H9 (cell line): ENCODE data around the gene SREBF2. TPM values are rescaled to one million over a fixed set of nuclear protein-coding genes. Genes with fewer than 3 reads are reported as not detected.

Experiments used
- DNase-seq: peaks from one replicate; pipeline ENCODE4 v3.0.0-alpha.2; 2017
- H2AFZ ChIP-seq: one replicate; pipeline ENCODE4 v1.6.1; 2013; ENCODE audit warnings: mild to moderate bottlenecking, low read length, control low read depth, moderate library complexity
- H2AK5ac ChIP-seq: 2 replicates; pipeline ENCODE4 v1.6.1; 2013; ENCODE audit warnings: low read length, control low read depth, mixed read lengths; ENCODE audit not compliant: insufficient read length
- H2BK120ac ChIP-seq: one replicate; pipeline ENCODE4 v1.6.1; 2013; ENCODE audit warnings: low read depth, mild to moderate bottlenecking, low read length, control low read depth, inconsistent platforms; ENCODE audit not compliant: poor library complexity, severe bottlenecking
- H2BK12ac ChIP-seq: 2 replicates; pipeline ENCODE4 v1.6.1; 2013; ENCODE audit warnings: low read length, control low read depth, mixed read lengths, low read depth; ENCODE audit not compliant: insufficient read length
- H2BK15ac ChIP-seq: 2 replicates; pipeline ENCODE4 v1.6.1; 2013; ENCODE audit warnings: low read depth, low read length, control low read depth
- H2BK20ac ChIP-seq: one replicate; pipeline ENCODE4 v1.6.1; 2013; ENCODE audit warnings: low read depth, mild to moderate bottlenecking, low read length, control low read depth, inconsistent platforms; ENCODE audit not compliant: poor library complexity, severe bottlenecking
- H2BK5ac ChIP-seq: 2 replicates; pipeline ENCODE4 v1.6.1; 2013; ENCODE audit warnings: low read length, control low read depth, mixed read lengths; ENCODE audit not compliant: insufficient read length
- H3K14ac ChIP-seq: 2 replicates; pipeline ENCODE4 v1.6.1; 2013; ENCODE audit warnings: low read length, control low read depth; ENCODE audit not compliant: insufficient read depth
- H3K18ac ChIP-seq: 2 replicates; pipeline ENCODE4 v1.6.1; 2013; ENCODE audit warnings: low read depth, mild to moderate bottlenecking, mixed read lengths, low read length, control low read depth; ENCODE audit not compliant: insufficient read length
- H3K23ac ChIP-seq: 2 replicates; pipeline ENCODE4 v1.6.1; 2013; ENCODE audit warnings: low read length, control low read depth, mixed read lengths, low read depth; ENCODE audit not compliant: insufficient read length
- H3K23me2 ChIP-seq: 2 replicates; pipeline ENCODE4 v1.6.1; 2013; ENCODE audit warnings: low read depth, mild to moderate bottlenecking, mixed read lengths, low read length, control low read depth; ENCODE audit not compliant: insufficient read length, poor library complexity, severe bottlenecking
- H3K27ac ChIP-seq: 2 replicates; pipeline ENCODE4 v1.5.1; 2013; ENCODE audit warnings: low read length, control low read depth, mixed read lengths, low read depth; ENCODE audit not compliant: insufficient read length
- H3K27me3 ChIP-seq: 2 replicates; pipeline ENCODE4 v1.6.1; 2013; ENCODE audit warnings: low read length, control low read depth, inconsistent platforms; ENCODE audit not compliant: insufficient read depth
- H3K4ac ChIP-seq: 2 replicates; pipeline ENCODE4 v1.6.1; 2013; ENCODE audit warnings: low read depth, mild to moderate bottlenecking, control low read depth, inconsistent platforms, low read length, moderate library complexity
- H3K4me1 ChIP-seq: 2 replicates; pipeline ENCODE4 v1.6.1; 2013; ENCODE audit warnings: low read length, control low read depth, inconsistent platforms; ENCODE audit not compliant: insufficient read depth
- H3K4me2 ChIP-seq: 2 replicates; pipeline ENCODE4 v1.6.1; 2013; ENCODE audit warnings: low read length, control low read depth, mixed read lengths; ENCODE audit not compliant: insufficient read length, insufficient read depth
- H3K56ac ChIP-seq: 2 replicates; pipeline ENCODE4 v1.6.1; 2013; ENCODE audit warnings: low read depth, mild to moderate bottlenecking, mixed read lengths, low read length, control low read depth; ENCODE audit not compliant: insufficient read length
- H3K79me1 ChIP-seq: 2 replicates; pipeline ENCODE4 v1.6.1; 2013; ENCODE audit warnings: low read depth, mild to moderate bottlenecking, moderate library complexity, low read length, control low read depth, inconsistent platforms; ENCODE audit not compliant: insufficient read depth, poor library complexity, severe bottlenecking
- H3K79me2 ChIP-seq: 2 replicates; pipeline ENCODE4 v1.6.1; 2013; ENCODE audit warnings: low read length, control low read depth, inconsistent platforms; ENCODE audit not compliant: insufficient read depth
- H3K9ac ChIP-seq: 2 replicates; pipeline ENCODE4 v1.6.1; 2013; ENCODE audit warnings: low read length, control low read depth, mixed read lengths; ENCODE audit not compliant: insufficient read length; ENCODE audit errors: extremely low read depth
- H3K9me3 ChIP-seq: one replicate; pipeline ENCODE4 v1.6.1; 2013; ENCODE audit warnings: low read depth, low read length, inconsistent platforms; ENCODE audit not compliant: control insufficient read depth
- H3T11ph ChIP-seq: one replicate; pipeline ENCODE4 v1.6.1; 2013; ENCODE audit warnings: mild to moderate bottlenecking, low read length, control low read depth, inconsistent platforms
- H4K20me1 ChIP-seq: one replicate; pipeline ENCODE4 v1.6.1; 2013; ENCODE audit not compliant: control insufficient read depth, insufficient read length, insufficient read depth
- H4K5ac ChIP-seq: 2 replicates; pipeline ENCODE4 v1.6.1; 2013; ENCODE audit warnings: low read depth, mild to moderate bottlenecking, mixed read lengths, low read length, control low read depth; ENCODE audit not compliant: insufficient read length
- H4K8ac ChIP-seq: replicated peaks from 2 replicates; pipeline ENCODE4 v1.6.1; 2013; ENCODE audit warnings: low read length, control low read depth, mixed read lengths, low read depth; ENCODE audit not compliant: insufficient read length
- H4K91ac ChIP-seq: 2 replicates; pipeline ENCODE4 v1.6.1; 2013; ENCODE audit warnings: low read depth, mild to moderate bottlenecking, moderate library complexity, mixed read lengths, low read length, control low read depth; ENCODE audit not compliant: insufficient read length
- H3K27ac Mint-ChIP-seq, 3 experiments: 2 replicates in 2 of 3; 3 replicates in 1 of 3; pipeline ENCODE4 v1.8.0; 2020 to 2021; ENCODE audit warnings: mixed read lengths in 3 of 3, mild to moderate bottlenecking in 1 of 3, moderate library complexity in 1 of 3
- H3K27me3 Mint-ChIP-seq: 2 replicates; pipeline ENCODE4 v1.8.0; 2021; ENCODE audit warnings: low read depth, mild to moderate bottlenecking, moderate library complexity, mixed read lengths
- H3K36me3 Mint-ChIP-seq, 3 experiments: 2 replicates in 2 of 3; 3 replicates in 1 of 3; pipeline ENCODE4 v1.8.0; 2020 to 2021; ENCODE audit warnings: low read depth in 3 of 3, mixed read lengths in 3 of 3; ENCODE audit not compliant: insufficient read depth in 1 of 3
- H3K4me1 Mint-ChIP-seq, 2 experiments: 2 replicates each; pipeline ENCODE4 v1.8.0; 2020; ENCODE audit warnings: mixed read lengths in 2 of 2
- H3K4me3 Mint-ChIP-seq, 2 experiments: 2 replicates in 1 of 2; 3 replicates in 1 of 2; pipeline ENCODE4 v1.8.0; 2020 to 2021; ENCODE audit warnings: mild to moderate bottlenecking in 2 of 2, mixed read lengths in 2 of 2, moderate library complexity in 1 of 2
- H3K9me3 Mint-ChIP-seq, 2 experiments: 2 replicates in 1 of 2; 3 replicates in 1 of 2; pipeline ENCODE4 v1.8.0; 2020; ENCODE audit warnings: mild to moderate bottlenecking in 2 of 2, mixed read lengths in 2 of 2, moderate library complexity in 1 of 2
- WGBS: extraction: QIAGEN DNeasy Blood & Tissue Kit; methylation state at CpG from one replicate; pipeline ENCODE4 v1.1.7; 2013; ENCODE audit warnings: missing lambda C conversion rate, low lambda C conversion rate, mixed read lengths; ENCODE audit not compliant: insufficient read length; ENCODE audit errors: extremely low coverage; 5-methylcytosine and 5-hydroxymethylcytosine counted together
- total RNA-seq: library from RNA; stranded (reverse); gene quantifications from 2 replicates; pipeline ENCODE4 v1.2.1, GENCODE V29; 2021
- TF ChIP-seq, protein P1 (sequence below): fragments of 200-600 bp; sonication (generic); conservative IDR thresholded peaks from 3 replicates; pipeline ENCODE4 v1.8.0; 2021; ENCODE audit warnings: antibody characterized with exemption, mild to moderate bottlenecking

SREBF2 gene
- total RNA-seq, 1 experiment from 2014 or later: 146 TPM

DNA sequence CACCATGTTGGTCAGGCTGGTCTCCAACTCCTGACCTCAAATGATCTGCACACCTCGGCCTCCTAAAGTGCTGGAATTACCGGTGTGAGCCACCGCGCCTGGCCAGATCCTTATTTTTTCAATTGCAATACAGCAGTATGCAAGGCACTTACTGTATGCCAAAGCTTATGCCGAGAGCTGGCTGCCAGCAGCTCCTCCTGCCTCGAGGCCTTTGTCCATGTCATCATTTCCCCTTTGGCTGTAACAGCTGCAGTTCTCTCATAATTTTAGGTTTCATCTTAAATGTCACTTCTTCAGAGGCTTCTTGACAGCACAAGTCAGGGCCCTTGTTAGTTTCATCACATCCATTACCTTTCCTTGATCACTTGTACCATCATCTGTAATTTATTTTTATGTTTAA, 1.5 kb upstream of the SREBF2 start:
- Histone ChIP-seq H4K5ac (no peak overlapping the region), H3K9ac (no peak overlapping the region), H3T11ph (no peak overlapping the region), H3K23ac (no peak overlapping the region), H4K91ac (no peak overlapping the region), H2AK5ac (no peak overlapping the region), H4K20me1 (no peaks in the 10 kb centered on the region), H3K23me2 (peaks cover 11% of the 10 kb centered on the region), H3K27me3 (no peaks in the 10 kb centered on the region), H2BK5ac (no peak overlapping the region), H3K27ac (peak overlapping the region; percentile 99), H3K14ac (no peak overlapping the region), H2BK12ac (no peak overlapping the region), H3K4ac (no peak overlapping the region), H2BK120ac (no peak overlapping the region), H3K4me2 (peak overlapping the region; percentile 63), H4K8ac (no peak overlapping the region), H3K79me1 (no peaks in the 10 kb centered on the region), H3K18ac (no peak overlapping the region), H3K79me2 (peaks cover 22% of the 10 kb centered on the region; the same call in 1 of the 2 replicates), H2BK20ac (no peak overlapping the region), H3K4me1 (peaks cover 3% of the 10 kb centered on the region; the same call in 1 of the 2 replicates), H3K9me3 (no peaks in the 10 kb centered on the region), H2AFZ (no peak overlapping the region), H3K56ac (no peak overlapping the region), H2BK15ac (peak overlapping the region; percentile 2; the same call in 1 of the 2 replicates)
- TF ChIP-seq, protein P1, sequence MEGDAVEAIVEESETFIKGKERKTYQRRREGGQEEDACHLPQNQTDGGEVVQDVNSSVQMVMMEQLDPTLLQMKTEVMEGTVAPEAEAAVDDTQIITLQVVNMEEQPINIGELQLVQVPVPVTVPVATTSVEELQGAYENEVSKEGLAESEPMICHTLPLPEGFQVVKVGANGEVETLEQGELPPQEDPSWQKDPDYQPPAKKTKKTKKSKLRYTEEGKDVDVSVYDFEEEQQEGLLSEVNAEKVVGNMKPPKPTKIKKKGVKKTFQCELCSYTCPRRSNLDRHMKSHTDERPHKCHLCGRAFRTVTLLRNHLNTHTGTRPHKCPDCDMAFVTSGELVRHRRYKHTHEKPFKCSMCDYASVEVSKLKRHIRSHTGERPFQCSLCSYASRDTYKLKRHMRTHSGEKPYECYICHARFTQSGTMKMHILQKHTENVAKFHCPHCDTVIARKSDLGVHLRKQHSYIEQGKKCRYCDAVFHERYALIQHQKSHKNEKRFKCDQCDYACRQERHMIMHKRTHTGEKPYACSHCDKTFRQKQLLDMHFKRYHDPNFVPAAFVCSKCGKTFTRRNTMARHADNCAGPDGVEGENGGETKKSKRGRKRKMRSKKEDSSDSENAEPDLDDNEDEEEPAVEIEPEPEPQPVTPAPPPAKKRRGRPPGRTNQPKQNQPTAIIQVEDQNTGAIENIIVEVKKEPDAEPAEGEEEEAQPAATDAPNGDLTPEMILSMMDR: no peak
- peaks cover 13 to 16% (median 15%) of the 10 kb centered on the region in 3 experiments for H3K36me3 Mint-ChIP-seq
- no peak for DNase-seq
- H3K27ac Mint-ChIP-seq: peak overlapping the region; percentile 70 to 100 (median 100)
- H3K27me3 Mint-ChIP-seq: no peaks in the 10 kb centered on the region
- peaks cover 40 to 43% of the 10 kb centered on the region in 2 experiments for H3K4me1 Mint-ChIP-seq
- H3K4me3 Mint-ChIP-seq: peak overlapping the region; percentile 12 to 62; a peak in 3 of 5 replicates
- H3K9me3 Mint-ChIP-seq: no peaks in the 10 kb centered on the region
- no CpG with 5 or more reads among the region's 6 CpGs for WGBS
